MV-4-11 (cell line): ENCODE results near the gene PPID.
"Not testable (repeated sequence)": the region's sequence is repeated elsewhere in the genome, so short reads cannot be mapped to it uniquely, and the experiment has no call there.

ENCODE experiments used
- DNase-seq: peaks from one replicate; lab custom pipeline; 2025; lab: John Stamatoyannopoulos, UW

Gene PPID

DNA sequence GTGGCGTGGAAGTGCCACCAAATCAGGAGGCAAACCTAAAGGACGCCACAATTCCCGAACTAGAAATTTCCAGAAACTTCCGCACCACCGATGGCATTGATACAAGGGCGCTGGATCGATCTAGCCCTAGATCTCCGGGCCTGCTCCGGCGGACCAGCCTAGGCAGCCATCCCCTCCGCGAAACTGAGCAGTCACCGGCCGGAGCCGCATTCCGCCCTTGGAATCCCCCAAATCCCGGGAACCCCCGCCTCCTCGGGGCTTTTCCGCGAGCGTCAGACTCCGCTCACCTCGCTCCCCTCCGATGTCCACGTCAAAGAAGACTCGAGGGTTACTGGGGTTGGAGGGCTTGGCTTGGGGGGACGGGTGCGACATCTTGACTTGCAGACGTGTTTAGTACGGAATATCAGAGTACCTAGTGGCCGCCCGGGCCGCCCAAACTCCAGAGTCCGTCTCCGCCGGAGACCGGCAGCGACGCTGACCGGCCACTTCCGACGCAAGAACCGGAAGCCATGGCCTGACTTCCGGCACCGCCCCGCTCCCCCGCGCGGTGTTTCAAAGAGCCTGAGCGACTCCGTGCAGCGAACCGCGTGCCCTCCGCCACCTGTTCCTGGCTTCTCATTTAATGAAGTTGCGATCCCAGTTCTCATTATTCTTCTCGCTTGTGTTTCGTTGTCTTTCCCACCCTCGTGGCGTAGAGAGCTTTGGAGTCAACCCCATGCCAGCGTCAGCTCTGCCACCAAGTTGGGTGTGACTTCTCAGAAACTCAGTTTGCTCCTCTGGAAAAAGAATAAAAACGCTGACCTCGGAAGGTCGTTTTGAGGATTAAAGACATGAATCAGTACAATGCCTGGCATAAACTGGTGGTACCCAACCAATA is at the start of gene PPID:
TSS of gene PPID (minus strand) at position 480 of the 877 bp plus-strand sequence. CDS start at position 372, 108 bp downstream.
- peak; percentile 71 for DNase-seq

- DNase-seq, result no peak
These were observed 48.6 kb upstream of the PPID start for GRCh38 chr4:158771776-158772175.

DNA sequence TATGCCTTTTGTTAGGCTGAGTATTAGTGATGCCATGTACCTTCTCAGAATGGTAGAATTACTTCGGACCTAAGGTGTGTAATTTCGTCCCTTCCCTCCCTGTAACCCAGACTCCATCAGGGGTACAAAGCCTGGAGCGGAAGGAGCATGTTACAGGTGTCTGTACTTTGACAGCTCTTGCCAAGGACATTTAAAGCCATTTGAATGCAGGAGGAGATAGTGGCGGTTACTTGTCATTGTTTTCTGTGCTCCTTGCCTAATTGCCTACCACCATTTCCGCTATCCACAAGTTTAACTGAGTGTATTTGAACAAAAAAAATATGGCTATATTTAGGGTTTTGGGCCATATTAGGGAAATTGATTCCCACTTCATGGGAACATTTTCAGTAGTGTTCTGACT is 47.5 kb upstream of the PPID start:
- DNase-seq, result no peak

- DNase-seq, result no peak
These were observed 46.2 kb upstream of the PPID start for GRCh38 chr4:158769175-158769921.

DNA sequence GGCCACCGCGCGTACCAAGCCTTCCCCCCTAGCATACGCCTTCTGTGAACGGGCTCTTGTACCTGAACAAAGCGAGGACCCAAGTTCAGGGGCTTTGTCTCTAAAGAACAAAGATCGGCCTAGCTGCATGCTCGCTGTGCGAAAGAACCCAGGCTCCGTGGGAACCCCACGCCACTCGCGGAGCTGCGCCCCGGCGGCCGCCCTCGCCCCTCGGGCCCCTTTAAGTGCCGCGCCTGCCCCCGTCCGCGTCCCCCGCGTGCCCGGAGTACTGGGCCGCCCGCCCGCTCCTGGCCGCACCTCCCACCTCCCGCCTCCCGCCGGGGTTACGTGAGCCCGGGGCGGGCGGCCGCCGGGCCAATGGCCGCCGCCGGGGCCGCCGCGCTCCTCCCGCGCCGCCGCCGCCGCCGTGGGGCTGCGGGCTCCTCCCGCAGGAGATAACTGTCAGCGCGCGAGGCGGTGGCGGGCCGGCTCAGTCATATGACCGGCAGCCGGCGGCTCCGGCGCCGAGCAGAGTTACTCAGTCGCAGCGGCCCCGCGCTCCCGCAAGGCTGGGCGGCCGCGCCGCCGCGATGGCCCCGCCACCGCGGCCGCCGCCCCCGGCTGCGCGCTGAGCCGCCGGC is 45.5 kb upstream of the PPID start, which contains the start of gene FNIP2:
TSS of gene FNIP2 (plus strand) at position 472 of the 620 bp plus-strand sequence. CDS start 187 bp downstream, outside the sequence.
- DNase-seq, result peak; percentile 7

DNA sequence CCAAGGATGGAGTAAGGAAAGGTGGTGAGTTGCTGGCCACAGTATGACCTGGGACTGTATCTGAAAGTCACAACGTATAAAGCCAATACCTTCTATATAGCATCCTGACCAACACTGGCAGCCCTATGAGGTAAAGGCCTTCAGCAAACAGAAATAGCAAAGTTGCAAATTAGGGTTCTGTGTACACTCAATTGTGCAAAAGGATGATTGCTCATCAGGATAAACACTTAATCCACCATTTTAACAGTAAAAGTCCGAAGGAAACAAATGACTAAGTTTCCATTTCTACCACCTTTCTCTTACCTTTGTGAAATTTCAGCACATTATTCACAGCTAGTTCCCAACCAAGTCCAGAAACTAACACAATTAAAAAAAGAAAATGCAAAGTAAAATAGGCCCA is 44.3 kb upstream of the PPID start:
- no peak for DNase-seq

DNA sequence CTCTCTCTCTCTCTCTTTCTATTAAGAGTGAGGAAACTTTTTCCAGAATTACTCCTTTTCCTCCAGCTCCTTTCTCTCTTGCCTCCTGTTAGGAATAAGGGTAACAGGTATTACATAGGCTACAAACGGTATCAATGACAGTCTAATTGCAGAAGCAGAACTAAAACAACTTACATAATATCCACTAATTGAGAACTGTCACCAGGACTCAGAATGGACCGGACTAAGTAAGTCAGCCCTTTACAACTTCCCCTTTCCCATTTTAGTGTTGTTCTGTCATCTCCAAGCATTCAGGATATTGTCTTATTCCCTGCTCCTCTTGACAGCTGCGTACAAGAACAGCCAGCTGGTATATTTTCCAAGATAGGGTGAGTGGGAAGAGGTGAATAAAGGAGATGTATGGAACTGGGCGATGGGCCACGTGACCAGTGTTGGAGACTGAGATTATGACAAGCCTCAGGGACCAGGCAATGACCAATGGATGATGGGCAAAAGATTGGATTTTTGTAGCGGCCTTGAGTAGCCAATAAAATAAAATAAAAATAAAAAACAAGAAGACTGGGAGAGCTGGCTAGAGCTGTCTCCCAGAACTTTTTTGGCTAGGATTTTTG is 43.3 kb upstream of the PPID start:
- peak; percentile 82 for DNase-seq

- no peak for DNase-seq
These were observed 40.3 kb upstream of the PPID start for GRCh38 chr4:158763462-158763861.

DNA sequence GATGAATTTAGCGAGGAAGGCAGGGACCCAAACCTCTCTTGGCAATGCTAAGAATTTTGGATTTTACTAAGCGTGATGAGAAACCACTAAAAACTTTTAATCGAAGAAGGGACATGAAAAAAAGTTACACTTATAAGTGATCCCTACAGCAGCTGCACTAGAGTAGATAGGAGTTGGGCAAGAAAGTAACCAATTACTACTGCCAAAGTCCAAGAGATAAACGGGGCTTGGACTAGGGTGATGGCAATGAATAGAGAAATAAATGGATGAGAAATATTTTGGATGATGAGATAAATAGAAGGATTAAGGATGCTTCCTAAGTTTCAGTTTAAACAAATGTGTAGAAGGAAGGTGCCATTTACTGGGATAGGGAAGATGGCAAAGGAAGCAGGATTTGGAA is 39.4 kb upstream of the PPID start:
- DNase-seq, result no peak

DNA sequence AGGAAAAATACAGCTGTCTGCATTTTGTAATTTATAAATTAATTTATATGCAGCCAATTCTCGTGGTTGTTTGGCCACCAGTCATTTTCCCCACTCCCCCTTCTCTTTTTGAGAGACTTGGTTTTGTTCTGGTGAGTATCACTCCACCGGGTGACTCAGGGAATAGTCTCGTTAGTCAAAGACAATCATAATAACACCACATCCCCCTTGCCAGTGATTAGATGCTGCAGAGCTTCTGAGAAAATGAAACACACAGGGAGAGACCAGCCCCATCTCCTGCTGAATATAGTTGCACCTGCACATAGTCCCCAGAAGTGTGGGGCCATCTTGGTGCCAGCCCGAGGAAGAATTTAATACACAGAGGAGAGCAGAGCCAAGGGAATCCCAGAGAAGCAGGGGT is 37.7 kb upstream of the PPID start:
- no peak for DNase-seq

GRCh38 chr4:158759539-158759938 is 36.3 kb upstream of the PPID start:
- not testable (repeated sequence) for DNase-seq

DNA sequence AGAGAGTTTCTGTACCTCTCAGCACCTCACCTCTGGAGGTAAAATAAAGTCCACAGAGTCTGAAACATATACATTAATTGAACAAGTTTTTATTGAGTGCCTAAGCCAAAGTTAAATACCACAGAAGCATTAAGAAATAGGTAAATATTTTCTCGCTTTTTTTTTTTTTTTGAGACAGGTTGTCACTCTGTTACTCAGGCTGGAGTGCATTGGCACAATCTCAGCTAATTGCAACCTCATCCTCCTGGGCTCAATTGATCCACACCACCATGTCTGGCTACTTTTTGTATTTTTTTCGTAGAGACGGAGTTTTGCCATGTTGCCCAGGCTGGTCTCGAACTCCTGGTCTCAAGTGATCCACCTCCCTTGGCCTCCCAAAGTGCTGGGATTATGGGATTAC is 35.5 kb upstream of the PPID start:
- DNase-seq, result no peak

DNA sequence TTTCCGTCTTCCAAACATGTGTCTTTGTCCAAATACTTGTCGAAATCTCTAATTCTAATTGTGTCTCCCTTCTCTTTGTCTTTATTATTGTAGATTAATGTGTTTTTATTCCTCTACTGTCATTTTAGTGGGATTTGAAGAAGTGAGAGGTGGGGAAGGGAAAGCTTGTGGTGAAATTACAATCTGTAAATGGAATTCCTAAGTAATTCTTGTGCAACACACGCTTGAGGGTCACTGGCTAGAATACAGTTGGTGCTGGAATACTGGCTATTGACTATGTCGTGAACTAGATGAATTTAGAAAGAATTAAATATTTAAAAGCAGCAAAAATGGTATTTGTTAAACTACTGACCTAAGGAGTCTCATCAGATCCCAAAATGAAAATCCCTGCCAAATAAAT is 34.9 kb upstream of the PPID start:
- no peak for DNase-seq

GRCh38 chr4:158756588-158756987 is 33.4 kb upstream of the PPID start:
- DNase-seq, result no peak

- not testable (repeated sequence) for DNase-seq
These were observed 32.6 kb upstream of the PPID start for GRCh38 chr4:158755819-158756218.

DNA sequence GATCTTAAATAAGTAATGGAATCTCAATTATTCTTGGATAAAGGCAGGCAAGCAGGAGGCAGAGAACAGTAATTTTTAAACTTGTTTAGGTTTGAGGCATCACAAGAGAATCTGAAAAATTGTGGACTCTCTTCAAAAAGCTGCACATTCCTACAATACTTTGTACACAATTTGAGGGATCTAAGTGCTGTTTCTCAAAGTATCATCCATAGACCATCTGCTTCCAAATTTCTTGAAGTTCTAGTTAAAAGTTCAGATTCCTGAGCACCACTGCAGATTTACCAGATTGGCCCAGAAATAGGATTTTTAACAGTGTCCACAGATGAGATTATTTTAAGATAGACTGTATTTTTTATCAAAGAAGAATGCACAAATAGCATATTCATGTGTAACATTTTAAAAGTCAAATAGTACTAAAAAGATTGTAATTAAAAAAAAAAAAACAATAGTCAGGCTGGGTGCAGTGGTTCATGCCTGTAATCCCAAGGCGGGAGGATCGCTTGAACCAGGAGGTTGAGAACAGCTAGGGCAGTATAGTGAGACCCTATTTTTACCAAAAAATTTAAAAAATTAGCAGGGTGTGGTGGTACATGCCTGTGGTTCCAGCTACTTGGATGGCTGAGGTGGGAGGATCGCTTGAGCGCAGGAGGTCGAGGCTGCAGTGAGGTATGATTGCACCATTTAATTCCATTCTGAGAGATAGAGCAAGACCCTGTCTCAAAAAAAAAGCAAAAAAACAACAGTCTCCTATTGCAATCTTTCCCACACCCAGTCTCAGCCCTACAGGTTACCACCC is 31.4 kb upstream of the PPID start:
- no peak for DNase-seq

DNA sequence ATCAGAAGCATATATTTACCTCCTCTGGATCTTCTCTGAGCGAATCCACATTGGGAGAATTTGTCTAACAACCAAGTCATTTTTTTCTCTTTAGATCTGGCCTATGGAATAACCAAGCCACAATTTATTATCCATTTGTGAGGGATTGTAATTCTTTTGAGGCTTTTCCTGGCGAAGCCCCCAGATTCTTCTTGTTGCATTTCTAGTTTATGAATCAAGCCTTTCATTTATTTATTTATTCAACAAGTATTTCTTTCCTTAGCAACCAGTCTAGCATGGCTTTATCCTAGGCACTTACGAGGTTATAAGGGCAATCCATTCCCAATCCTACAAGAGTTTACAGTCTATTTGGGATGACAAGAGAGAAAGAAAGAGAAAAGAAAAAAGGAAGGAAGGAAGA is 27.2 kb upstream of the PPID start:
- no peak for DNase-seq

GRCh38 chr4:158746537-158746936 is 23.3 kb upstream of the PPID start:
- DNase-seq, result not testable (repeated sequence)

DNA sequence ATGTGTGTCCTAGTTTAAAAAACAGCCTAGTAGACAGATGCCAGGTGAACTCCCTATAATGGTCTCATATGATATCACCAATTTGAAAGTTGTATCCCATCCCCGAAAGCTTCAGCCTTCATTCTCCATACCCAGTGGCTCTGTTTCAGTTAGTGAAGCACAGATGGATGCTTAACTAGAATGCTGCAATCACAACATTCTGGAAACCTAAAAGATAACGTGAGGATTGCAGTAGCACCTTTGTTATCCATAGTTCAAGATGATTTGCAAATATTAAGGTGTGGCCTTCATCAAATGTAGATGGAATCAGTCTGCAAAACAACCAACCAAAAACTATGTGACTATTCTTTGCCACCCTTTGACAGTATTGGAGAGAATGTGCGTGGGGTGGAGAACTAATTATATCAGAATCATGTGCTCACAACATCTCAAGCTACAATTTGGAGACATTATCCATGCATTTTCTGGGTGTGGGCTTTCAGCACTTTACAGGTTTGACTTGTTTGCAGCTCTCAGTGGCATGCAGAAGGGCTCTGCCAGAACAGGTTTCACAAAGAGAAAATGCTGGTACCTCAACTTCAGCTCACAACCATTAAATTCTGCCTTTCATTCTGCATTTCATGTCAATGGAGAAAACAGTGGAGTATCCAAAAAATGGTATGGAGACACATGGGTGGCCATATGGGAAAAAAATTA is 18.3 kb upstream of the PPID start:
- no peak for DNase-seq

- DNase-seq, result no peak
These were observed 16.4 kb upstream of the PPID start for GRCh38 chr4:158739600-158739999.

GRCh38 chr4:158738866-158739265 is 15.7 kb upstream of the PPID start:
- DNase-seq, result no peak
